B cell (primary cell): ENCODE measurements around the gene PJA1. TPM values are rescaled to one million over a fixed set of nuclear protein-coding genes. Genes with fewer than 3 reads are reported as not detected.

ENCODE experiments used
- ATAC-seq: fragments of 200-7000 bp; cut with Tn5 transposase; one replicate; pipeline ENCODE4 v1.10.0; 2021; ENCODE audit warnings: low read depth, mild to moderate bottlenecking, moderate number of reproducible peaks, moderate library complexity
- CTCF ChIA-PET: fragments of 350-600 bp; sonication (Branson Sonifier 250); formaldehyde crosslinking; loops from one replicate; lab custom pipeline; 2021; ENCODE audit warnings: antibody characterized with exemption, inconsistent platforms; lab: Charles Lee
- POLR2A ChIA-PET: fragments of 350-600 bp; sonication (Branson Sonifier 250); formaldehyde crosslinking; loops from one replicate; lab custom pipeline; 2021; ENCODE audit warnings: antibody characterized with exemption; lab: Charles Lee
- DNase-seq: peaks from one replicate; pipeline ENCODE4 v3.0.0; 2013
- H2AFZ ChIP-seq: 2 replicates; pipeline ENCODE4 v1.6.1; 2012; ENCODE audit warnings: mild to moderate bottlenecking, low read depth, low read length; ENCODE audit not compliant: insufficient read depth, poor library complexity, severe bottlenecking
- H3K27ac ChIP-seq, 2 donors: 1 replicate in 1 of 2; 2 replicates in 1 of 2; pipeline ENCODE4 v1.5.1; 2012 to 2013; ENCODE audit warnings: low read length in 2 of 2, mild to moderate bottlenecking in 2 of 2, moderate library complexity in 1 of 2
- H3K27me3 ChIP-seq, 4 experiments: fragments of 200-600 bp in 1 of 4; sonication (generic) in 1 of 4; replicated peaks in 1 of 4; 1 replicate in 2 of 4; 2 replicates in 2 of 4; pipeline versions ENCODE4 v1.6.1 to v1.7.0; 2013 to 2016; ENCODE audit warnings: low read length in 3 of 4, mild to moderate bottlenecking in 2 of 4, mixed read lengths in 1 of 4, moderate library complexity in 1 of 4; ENCODE audit not compliant: insufficient read depth in 4 of 4, control insufficient read depth in 3 of 4; ENCODE audit errors: control extremely low read depth in 1 of 4
- H3K36me3 ChIP-seq, 2 experiments: replicated peaks in 1 of 2; 1 replicate in 1 of 2; 2 replicates in 1 of 2; pipeline versions ENCODE4 v1.6.1 to v1.7.1; 2013; ENCODE audit warnings: low read length in 1 of 2; ENCODE audit not compliant: insufficient read depth in 2 of 2, control insufficient read depth in 1 of 2; ENCODE audit errors: control extremely low read depth in 1 of 2, extremely low read depth in 1 of 2
- H3K4me1 ChIP-seq, 2 donors: fragments of 200-600 bp in 1 of 2; sonication (generic) in 1 of 2; 1 replicate in 1 of 2; 2 replicates in 1 of 2; pipeline versions ENCODE4 v1.5.1 to v1.6.1; 2013 to 2017; ENCODE audit warnings: low read length in 2 of 2; ENCODE audit not compliant: control insufficient read depth in 2 of 2, insufficient read depth in 2 of 2
- H3K4me2 ChIP-seq: replicated peaks from 2 replicates; pipeline ENCODE3; 2012; ENCODE audit warnings: mild to moderate bottlenecking, low read depth, low read length; ENCODE audit not compliant: poor library complexity, severe bottlenecking
- H3K4me3 ChIP-seq, 5 experiments: fragments of 200-600 bp in 1 of 5; sonication (generic) in 1 of 5; 1 replicate in 3 of 5; 2 replicates in 2 of 5; pipeline versions ENCODE4 v1.5.1 to v1.7.0; 2011 to 2016; ENCODE audit warnings: low read length in 4 of 5, mild to moderate bottlenecking in 4 of 5, low read depth in 2 of 5, control low read depth in 1 of 5, moderate library complexity in 1 of 5; ENCODE audit not compliant: insufficient read depth in 1 of 5; ENCODE audit errors: control extremely low read depth in 1 of 5, extremely low read depth in 1 of 5
- H3K79me2 ChIP-seq: fragments of 200-600 bp; sonication (generic); one replicate; pipeline ENCODE4 v1.6.0; 2016; ENCODE audit warnings: low read length; ENCODE audit not compliant: control insufficient read depth, insufficient read depth
- H3K9ac ChIP-seq: fragments of 200-600 bp; sonication (generic); 2 replicates; pipeline ENCODE4 v1.6.1; 2017; ENCODE audit warnings: mild to moderate bottlenecking, low read length, moderate library complexity
- H3K9me3 ChIP-seq, 3 donors: one replicate each; pipeline versions ENCODE4 v1.6.1 to v1.7.1; 2013; ENCODE audit warnings: low read length in 2 of 3; ENCODE audit not compliant: control insufficient read depth in 2 of 3, insufficient read depth in 1 of 3; ENCODE audit errors: control extremely low read depth in 1 of 3
- H4K20me1 ChIP-seq: 2 replicates; pipeline ENCODE4 v1.6.0; 2012; ENCODE audit warnings: mild to moderate bottlenecking, low read length; ENCODE audit not compliant: insufficient read depth, control insufficient read depth, poor library complexity, severe bottlenecking
- H3K27ac Mint-ChIP-seq: one replicate; pipeline ENCODE4 v1.8.0; 2021; ENCODE audit warnings: mixed read lengths
- H3K27me3 Mint-ChIP-seq: one replicate; pipeline ENCODE4 v1.8.0; 2021; ENCODE audit warnings: mixed read lengths
- H3K4me1 Mint-ChIP-seq: one replicate; pipeline ENCODE4 v1.8.0; 2021; ENCODE audit warnings: mixed read lengths
- H3K4me3 Mint-ChIP-seq: one replicate; pipeline ENCODE4 v1.8.0; 2021; ENCODE audit warnings: mixed read lengths
- H3K9me3 Mint-ChIP-seq: one replicate; pipeline ENCODE4 v1.8.0; 2022; ENCODE audit warnings: mixed read lengths; ENCODE audit not compliant: insufficient read depth
- EZH2 ChIP-seq: IDR thresholded peaks from 2 replicates; pipeline ENCODE4 v1.6.1; 2012; ENCODE audit warnings: borderline replicate concordance, low read depth, mild to moderate bottlenecking, moderate library complexity, low read length; ENCODE audit not compliant: insufficient read depth, poor library complexity, severe bottlenecking
- whole genome bisulfite sequencing: methylation state at CpG from one replicate; pipeline ENCODE4 v1.1.5; 2013; ENCODE audit warnings: missing lambda C conversion rate; ENCODE audit not compliant: insufficient coverage; 5-methylcytosine and 5-hydroxymethylcytosine counted together
- intact Hi-C: fragments of 100-400 bp; cut with micrococcal nuclease; formaldehyde crosslinking; loops from one replicate; pipeline ENCODE4 v1.10.0; 2022
- polyA plus RNA-seq: library from polyadenylated mRNA; depleted of rRNA; stranded (reverse); fragments of >200 nt; gene quantifications from 2 replicates; pipeline ENCODE4 v1.2.3, GENCODE V29; 2012
- total RNA-seq, 2 donors: library from RNA; stranded (reverse); fragments of 120-200 nt in 1 of 2; gene quantifications; 1 replicate in 1 of 2; 2 replicates in 1 of 2; pipeline versions ENCODE4 v1.2.3 to v1.2.4, GENCODE V29; 2013 to 2022
- TF ChIP-seq, protein P1 (sequence below): fragments of 200-600 bp; IDR thresholded peaks from one replicate; pipeline ENCODE4 v1.8.0; 2022; ENCODE audit warnings: antibody characterized with exemption, mild to moderate bottlenecking

PJA1 gene
- total and polyA plus RNA-seq, 2 donors (not counting 1 experiment from before 2014, with no cell fraction given) = 17.7 to 21.3 TPM

GRCh38 chrX:69186651-69187050 lies 21.4 kb upstream of the PJA1 start:
- Histone ChIP-seq H3K4me1 (no peaks in the 10 kb centered on the region), H3K4me3 (no peak overlapping the region), H3K9me3 (no peaks in the 10 kb centered on the region), H2AFZ (no peak overlapping the region), H3K27me3 (no peaks in the 10 kb centered on the region), H3K27ac (no peak overlapping the region), H3K4me2 (no peak overlapping the region), H3K36me3 (no peaks in the 10 kb centered on the region), H3K79me2 (no peaks in the 10 kb centered on the region), H3K9ac (no peak overlapping the region), H4K20me1 (no peaks in the 10 kb centered on the region)
- POLR2A ChIA-PET = no interaction called here
- H3K27me3 Mint-ChIP-seq = peaks cover 3% of the 10 kb centered on the region
- TF ChIP-seq, protein P1, sequence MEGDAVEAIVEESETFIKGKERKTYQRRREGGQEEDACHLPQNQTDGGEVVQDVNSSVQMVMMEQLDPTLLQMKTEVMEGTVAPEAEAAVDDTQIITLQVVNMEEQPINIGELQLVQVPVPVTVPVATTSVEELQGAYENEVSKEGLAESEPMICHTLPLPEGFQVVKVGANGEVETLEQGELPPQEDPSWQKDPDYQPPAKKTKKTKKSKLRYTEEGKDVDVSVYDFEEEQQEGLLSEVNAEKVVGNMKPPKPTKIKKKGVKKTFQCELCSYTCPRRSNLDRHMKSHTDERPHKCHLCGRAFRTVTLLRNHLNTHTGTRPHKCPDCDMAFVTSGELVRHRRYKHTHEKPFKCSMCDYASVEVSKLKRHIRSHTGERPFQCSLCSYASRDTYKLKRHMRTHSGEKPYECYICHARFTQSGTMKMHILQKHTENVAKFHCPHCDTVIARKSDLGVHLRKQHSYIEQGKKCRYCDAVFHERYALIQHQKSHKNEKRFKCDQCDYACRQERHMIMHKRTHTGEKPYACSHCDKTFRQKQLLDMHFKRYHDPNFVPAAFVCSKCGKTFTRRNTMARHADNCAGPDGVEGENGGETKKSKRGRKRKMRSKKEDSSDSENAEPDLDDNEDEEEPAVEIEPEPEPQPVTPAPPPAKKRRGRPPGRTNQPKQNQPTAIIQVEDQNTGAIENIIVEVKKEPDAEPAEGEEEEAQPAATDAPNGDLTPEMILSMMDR = no peak
- TF ChIP-seq EZH2 = no peak
- no CpG with 5 or more reads among the region's 1 CpG for WGBS
- no peak for ATAC-seq
- H3K4me1 Mint-ChIP-seq = no peaks in the 10 kb centered on the region
- no peak overlapping the region for H3K27ac Mint-ChIP-seq
- CTCF ChIA-PET = no interaction called here
- no peak for DNase-seq
- intact Hi-C loops = no loop called here
- no peak overlapping the region for H3K4me3 Mint-ChIP-seq
- H3K9me3 Mint-ChIP-seq = no peaks in the 10 kb centered on the region

- Mint-ChIP-seq H3K9me3 (no peaks in the 10 kb centered on the region), H3K27ac (no peak overlapping the region), H3K4me1 (no peaks in the 10 kb centered on the region), H3K27me3 (peaks cover 8% of the 10 kb centered on the region), H3K4me3 (no peak overlapping the region)
- Histone ChIP-seq H3K4me2 (no peak overlapping the region), H3K9ac (no peak overlapping the region), H3K36me3 (no peaks in the 10 kb centered on the region), H2AFZ (no peak overlapping the region), H3K9me3 (no peaks in the 10 kb centered on the region), H3K4me3 (no peak overlapping the region), H3K27ac (no peak overlapping the region), H4K20me1 (no peaks in the 10 kb centered on the region), H3K27me3 (no peaks in the 10 kb centered on the region), H3K4me1 (no peaks in the 10 kb centered on the region), H3K79me2 (no peaks in the 10 kb centered on the region)
- ChIA-PET POLR2A (no interaction called here), CTCF (no interaction called here)
- intact Hi-C loops = no loop called here
- no peak for TF ChIP-seq EZH2
- TF ChIP-seq, protein P1 = no peak
- no peak for DNase-seq
- ATAC-seq = no peak
- WGBS = no CpG with 5 or more reads among the region's 2 CpGs
These were observed 20.6 kb upstream of the PJA1 start for GRCh38 chrX:69185886-69186285.
